Adrenal gland (tissue), 12 donors: ENCODE data around the gene SLC5A10. TPM values are rescaled to one million over a fixed set of nuclear protein-coding genes. Genes with fewer than 3 reads are reported as not detected.

ENCODE experiments used
- DNase-seq, 7 donors: peaks; one replicate each; pipeline ENCODE4 v3.0.0-alpha.2; 2019 to 2020
- H3K27ac ChIP-seq, 5 donors: fragments of 200-600 bp; sonication (generic) in 4 of 5; 1 replicate in 3 of 5; 2 replicates in 2 of 5; pipeline versions ENCODE4 v1.5.1 to v1.8.0; 2016 to 2020; ENCODE audit warnings: mild to moderate bottlenecking in 1 of 5
- H3K27me3 ChIP-seq: fragments of 200-600 bp; 2 replicates; pipeline ENCODE4 v1.8.0; 2021
- H3K36me3 ChIP-seq, 2 donors: fragments of 200-600 bp; replicated peaks in 1 of 2; 1 replicate in 1 of 2; 2 replicates in 1 of 2; pipeline versions ENCODE4 v1.5.1 to v1.8.0; 2018 to 2022
- H3K4me1 ChIP-seq, 2 donors: fragments of 200-600 bp; replicated peaks in 1 of 2; 1 replicate in 1 of 2; 2 replicates in 1 of 2; pipeline versions ENCODE4 v1.5.1 to v1.8.0; 2018 to 2021
- H3K4me3 ChIP-seq, 4 donors: fragments of 200-600 bp; sonication (generic) in 3 of 4; one replicate each; pipeline ENCODE4 v1.5.1; 2016 to 2018
- H3K9me3 ChIP-seq, 3 donors: fragments of 200-600 bp; sonication (generic) in 1 of 3; replicated peaks in 1 of 3; 1 replicate in 2 of 3; 2 replicates in 1 of 3; pipeline versions ENCODE4 v1.5.1 to v1.8.0; 2016 to 2021
- CTCF ChIP-seq, 6 experiments: fragments of 450-650 bp in 4 of 6; fragments of 200-600 bp in 2 of 6; sonication (generic) in 1 of 6; IDR thresholded peaks; 1 replicate in 5 of 6; 2 replicates in 1 of 6; pipeline versions ENCODE4 v1.5.1 to v1.8.0; 2016 to 2021; ENCODE audit warnings: antibody characterized with exemption in 6 of 6, mild to moderate bottlenecking in 2 of 6, moderate library complexity in 1 of 6
- POLR2A ChIP-seq, 2 donors: fragments of 450-650 bp; IDR thresholded peaks; one replicate each; pipeline ENCODE4 v1.6.1; 2017; ENCODE audit warnings: antibody characterized with exemption in 2 of 2, mild to moderate bottlenecking in 2 of 2, moderate library complexity in 1 of 2
- WGBS, 4 donors: extraction: QIAGEN DNeasy Blood & Tissue Kit in 2 of 4; methylation state at CpG; one replicate each; pipeline versions ENCODE4 v1.1.5 to v1.1.7; 2013 to 2017; 5-methylcytosine and 5-hydroxymethylcytosine counted together
- intact Hi-C, 2 donors: fragments of 100-400 bp; cut with DNase I; formaldehyde crosslinking; loops; one replicate each; pipeline versions ENCODE4 v1.14.1 to v1.15.0; 2022 to 2023
- polyA plus RNA-seq, 3 donors: library from polyadenylated mRNA; stranded (reverse); fragments of 200-250 nt in 2 of 3; fragments of 350-450 nt in 1 of 3; fragmentation: Illumina TruSeq in 1 of 3; extraction: RNeasy Lipid Tissue Mini Kit (QIAGEN cat#74804) in 1 of 3; gene quantifications; one replicate each; pipeline ENCODE4 v1.2.3, GENCODE V29; 2013 to 2014
- total RNA-seq, 9 donors: library from RNA; depleted of rRNA in 4 of 9; stranded (reverse); fragments of >200 nt in 4 of 9; fragments of 120-200 nt in 1 of 9; fragmentation: NEBNext Ultra II Directional in 1 of 9; extraction: Animal tissue kit (Norgen Biotek cat#: 25700) in 1 of 9; gene quantifications; one replicate each; pipeline versions ENCODE4 v1.1.0 to v1.2.4, GENCODE V29; 2013 to 2023
- donor health status: healthy with polysubstance abuse.
- donor health status: Bipolar disorder and iron deficiency.
- donor health status: DM: yes; HTN: yes; CAD: no.
- donor health status: DM: no; HTN: no; CAD: no.
- donor health status: DM: no; HTN: no; CAD: no.
- donor health status: DM: yes; HTN: yes; CAD: no.

The SLC5A10 gene
- total and polyA plus RNA-seq, 12 donors, result 0.16 to 0.94 (median 0.22) TPM; not detected in 8

GRCh38 chr17:19013806-19014627 is 62.1 kb downstream of the SLC5A10 start:
- Histone ChIP-seq H3K27ac (no peak overlapping the region), H3K36me3 (no peaks in the 10 kb centered on the region), H3K4me1 (no peaks in the 10 kb centered on the region), H3K4me3 (no peak overlapping the region), H3K9me3 (no peaks in the 10 kb centered on the region), H3K27me3 (no peaks in the 10 kb centered on the region)
- no peak for DNase-seq
- TF ChIP-seq POLR2A (IDR thresholded peaks at IDR 0.05) (no peak), CTCF (IDR thresholded peaks at IDR 0.05) (no peak)
- WGBS, 4 donors, result 87 to 96% (median 92%) methylated on average over 6 to 11 of the region's 11 CpGs
- intact Hi-C loops, result no loop called here

- no peak overlapping the region for H3K27ac ChIP-seq
- TF ChIP-seq POLR2A (IDR thresholded peaks at IDR 0.05), result no peak
- no peak for TF ChIP-seq CTCF (IDR thresholded peaks at IDR 0.05)
- H3K9me3 ChIP-seq, result no peaks in the 10 kb centered on the region
- intact Hi-C loops, result no loop called here
- H3K36me3 ChIP-seq, result no peaks in the 10 kb centered on the region
- no peaks in the 10 kb centered on the region for H3K4me1 ChIP-seq
- no peak overlapping the region for H3K4me3 ChIP-seq
- peak in 1 of 7 donors; percentile 23 for DNase-seq
- 44 to 73% (median 71%) methylated on average over 6 to 29 of the region's 29 CpGs for WGBS, 4 donors
- no peaks in the 10 kb centered on the region for H3K27me3 ChIP-seq
These were observed 62.8 kb downstream of the SLC5A10 start for GRCh38 chr17:19014628-19015215.

- WGBS, 4 donors, result 81 to 87% (median 85%) methylated on average over 7 of the region's 7 CpGs
- no peak overlapping the region for H3K4me3 ChIP-seq
- no peaks in the 10 kb centered on the region for H3K36me3 ChIP-seq
- no peaks in the 10 kb centered on the region for H3K4me1 ChIP-seq
- H3K9me3 ChIP-seq, result no peaks in the 10 kb centered on the region
- no peak overlapping the region for H3K27ac ChIP-seq
- no peak for TF ChIP-seq POLR2A (IDR thresholded peaks at IDR 0.05)
- TF ChIP-seq CTCF (IDR thresholded peaks at IDR 0.05), result no peak
- DNase-seq, result no peak
- no peaks in the 10 kb centered on the region for H3K27me3 ChIP-seq
- intact Hi-C loops, result no loop called here
These were observed 63.5 kb downstream of the SLC5A10 start for GRCh38 chr17:19015428-19015827.

- intact Hi-C loops, result no loop called here
- no peak for DNase-seq
- WGBS, 4 donors, result 82 to 93% (median 91%) methylated on average over 5 to 8 of the region's 8 CpGs
These were observed 64.3 kb downstream of the SLC5A10 start for GRCh38 chr17:19016297-19016696.

More at GRCh38 chr17:19016297-19016696, 64.3 kb downstream of the SLC5A10 start:
- Histone ChIP-seq H3K36me3 (no peaks in the 10 kb centered on the region), H3K9me3 (no peaks in the 10 kb centered on the region), H3K27ac (no peak overlapping the region), H3K4me3 (no peak overlapping the region), H3K4me1 (no peaks in the 10 kb centered on the region), H3K27me3 (no peaks in the 10 kb centered on the region)
- TF ChIP-seq CTCF (IDR thresholded peaks at IDR 0.05), result no peak
